Activated CD4-positive, CD25-positive, alpha-beta regulatory T cell (primary cell): ENCODE results near the gene VWA3B.
"Not testable (repeated sequence)": the region's sequence is repeated elsewhere in the genome, so short reads cannot be mapped to it uniquely, and the experiment has no call there.

Experiments
- DNase-seq, 4 experiments: peaks; one replicate each; lab custom pipeline; 2025; lab: John Stamatoyannopoulos, UW

VWA3B gene

DNA sequence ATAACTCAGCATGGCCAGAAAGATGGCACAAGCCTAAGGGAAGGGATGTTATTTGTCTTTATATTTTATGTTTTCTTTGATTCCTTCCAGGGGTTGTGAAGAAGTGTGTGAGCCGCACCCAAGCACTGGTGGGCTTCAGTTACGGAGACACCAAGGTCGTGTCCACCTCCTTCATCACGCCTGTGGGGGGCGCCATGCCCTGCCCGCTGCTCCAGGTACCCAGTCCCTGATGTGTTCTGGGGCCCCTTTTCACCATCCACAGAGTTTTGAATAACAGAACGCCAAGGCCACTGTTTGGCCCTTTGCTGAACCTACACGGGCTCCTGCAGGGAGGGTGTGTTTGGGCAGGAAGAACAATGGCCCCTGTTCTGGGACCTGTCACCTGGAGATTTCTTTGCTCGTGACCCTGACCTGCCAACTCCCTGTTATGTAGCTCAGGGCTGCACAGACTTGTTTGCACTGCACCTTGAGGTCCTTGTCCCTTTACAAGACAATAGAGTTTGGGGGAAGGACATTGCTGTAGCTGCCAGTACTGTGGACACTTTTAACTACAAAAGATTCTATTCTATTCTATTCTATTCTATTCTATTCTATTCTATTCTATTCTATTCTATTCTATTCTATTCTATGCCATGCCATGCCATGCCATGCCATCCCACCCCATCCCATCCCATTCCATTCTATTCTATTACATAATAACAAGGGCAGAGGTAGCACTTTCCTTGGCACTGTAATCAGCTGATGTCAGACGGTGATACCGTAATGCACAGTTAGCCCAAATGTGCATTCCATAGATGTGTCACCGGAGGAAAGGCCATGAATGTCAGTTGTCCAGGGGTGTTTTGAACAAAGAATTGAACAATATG lies 211.1 kb downstream of the VWA3B start:
- no peak for DNase-seq

DNA sequence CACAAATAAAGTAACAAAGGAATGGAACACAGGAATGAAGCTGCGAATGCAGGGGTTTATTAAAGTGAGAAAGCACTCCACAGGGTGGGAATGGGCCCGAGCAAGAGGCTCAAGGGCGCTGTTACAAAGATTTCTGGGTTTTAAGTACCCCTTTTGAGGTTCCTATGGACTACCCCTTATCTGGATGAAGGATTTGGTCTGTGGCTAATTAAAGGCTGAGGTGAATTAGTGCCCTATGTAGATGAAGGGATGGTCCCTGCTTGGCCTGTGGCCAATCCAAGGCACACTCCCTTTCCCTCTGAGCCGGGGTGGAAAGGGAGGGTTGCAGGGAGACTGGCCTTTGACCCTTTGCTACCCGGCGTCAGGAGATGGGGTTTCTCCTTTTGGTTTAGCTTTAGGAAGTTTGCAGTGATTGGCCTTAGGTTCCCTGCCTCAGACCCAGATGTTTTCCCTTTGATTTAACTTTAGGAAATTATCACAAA lies 211.8 kb downstream of the VWA3B start:
- no peak for DNase-seq

- DNase-seq = no peak
These were observed 212.4 kb downstream of the VWA3B start for GRCh38 chr2:98299211-98299905.

GRCh38 chr2:98300141-98300874 lies 213.3 kb downstream of the VWA3B start:
- no peak for DNase-seq

- no peak for DNase-seq
These were observed 214.5 kb downstream of the VWA3B start for GRCh38 chr2:98301469-98301868.

DNA sequence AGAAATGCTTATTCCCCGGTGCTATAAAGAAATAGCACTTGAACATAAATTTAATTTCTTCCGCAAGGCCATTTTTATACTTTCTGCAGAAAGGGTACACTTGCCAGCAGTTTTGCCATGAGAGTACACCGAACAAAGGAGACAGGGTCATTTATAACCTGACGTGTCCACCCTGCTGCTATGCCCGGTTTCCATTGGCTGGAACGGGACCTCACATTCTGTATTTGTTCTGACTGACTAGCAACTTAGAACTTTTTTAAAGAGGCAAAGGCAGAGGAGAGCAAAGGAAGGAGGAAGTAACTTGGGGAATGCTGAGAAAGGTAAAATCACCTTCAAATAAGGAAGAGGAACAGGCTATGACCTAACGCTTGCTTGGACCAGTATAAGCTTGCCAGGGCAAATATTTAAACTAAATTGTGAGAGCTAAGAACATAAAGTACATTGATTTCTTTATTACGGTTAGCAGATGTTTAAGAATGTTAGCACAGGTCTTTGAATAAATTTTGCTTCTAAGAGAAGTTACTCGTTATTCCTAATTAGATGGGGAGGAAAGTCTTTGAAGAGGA lies 220.2 kb downstream of the VWA3B start:
- DNase-seq = not testable (repeated sequence)

DNA sequence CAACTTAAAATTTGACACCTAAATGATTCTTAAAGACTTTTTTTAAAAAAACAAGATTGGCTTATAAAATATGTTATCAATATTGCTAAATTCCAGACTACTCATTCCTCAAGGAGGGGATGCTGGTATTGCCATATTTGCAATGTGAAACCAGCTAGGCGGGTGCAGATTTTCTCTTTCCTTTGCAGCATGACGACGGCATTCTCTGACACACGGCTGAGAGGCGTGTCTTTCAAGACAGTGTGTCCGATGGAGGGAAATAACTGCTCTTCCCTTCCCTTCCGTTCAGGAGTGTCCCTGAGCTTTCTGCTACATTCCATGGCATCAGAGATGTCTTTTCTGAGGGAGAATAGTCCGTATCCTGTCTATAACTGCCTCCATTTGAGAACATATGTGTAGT lies 221.1 kb downstream of the VWA3B start:
- no peak for DNase-seq

DNA sequence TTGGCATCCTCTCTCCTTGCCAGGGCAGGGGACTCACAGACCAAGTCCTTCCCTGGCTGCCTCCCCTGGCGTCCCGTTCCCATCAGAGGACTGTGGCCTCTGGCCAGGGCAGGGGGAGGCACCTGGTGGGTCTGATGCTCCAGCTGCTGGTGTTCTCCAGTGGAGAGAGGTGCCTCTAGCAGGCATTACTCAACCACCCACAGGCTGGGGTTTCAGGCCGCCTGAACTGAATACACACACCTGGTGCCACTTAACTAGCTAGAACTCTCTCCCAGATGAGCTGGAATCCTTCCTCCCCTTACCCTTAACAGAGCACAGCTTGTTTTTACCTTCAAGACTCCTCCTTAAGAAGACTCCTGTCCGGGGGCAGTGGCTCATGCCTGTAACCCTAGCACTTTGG lies 221.6 kb downstream of the VWA3B start:
- DNase-seq = no peak

- DNase-seq = no peak
These were observed 222.6 kb downstream of the VWA3B start for GRCh38 chr2:98309580-98309979.

DNA sequence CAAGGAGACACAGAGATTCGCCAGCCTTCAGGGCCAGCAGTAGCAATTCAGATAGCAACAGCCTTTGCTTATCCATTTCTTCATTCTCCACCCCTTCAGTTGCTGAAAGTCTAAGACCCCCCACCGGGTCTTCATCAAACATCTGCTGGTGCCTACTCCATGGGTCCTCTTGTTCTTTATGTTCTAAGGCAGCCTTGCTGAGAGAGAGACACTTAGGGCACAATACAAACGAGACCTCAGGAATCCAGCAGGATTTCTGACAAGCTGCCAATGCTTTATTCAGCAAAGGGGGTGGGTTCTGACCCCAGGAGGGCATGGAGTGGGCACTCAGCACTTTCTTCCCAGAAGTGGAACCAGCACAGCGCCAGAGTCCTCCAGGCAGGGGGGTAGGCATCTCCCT lies 223.0 kb downstream of the VWA3B start:
- no peak for DNase-seq

DNA sequence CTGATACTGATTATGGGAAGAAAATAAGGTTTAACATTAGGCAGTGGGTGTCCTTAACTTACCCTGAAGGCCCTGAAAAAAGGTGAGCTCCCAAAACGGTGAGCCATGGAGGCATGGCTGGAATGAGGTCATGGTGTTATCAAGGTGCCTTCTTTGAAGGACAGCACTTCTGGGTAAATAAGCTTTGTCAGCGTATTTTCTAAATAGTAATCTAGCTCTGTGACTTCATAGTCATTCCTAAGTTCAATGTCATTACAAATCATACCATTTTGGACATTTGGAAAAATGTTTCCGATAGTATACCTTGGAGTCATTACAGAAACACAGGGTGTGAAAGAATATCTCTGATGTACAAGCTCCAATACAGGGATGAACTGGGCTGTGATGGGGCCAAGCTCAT lies 224.1 kb downstream of the VWA3B start:
- DNase-seq = no peak

DNA sequence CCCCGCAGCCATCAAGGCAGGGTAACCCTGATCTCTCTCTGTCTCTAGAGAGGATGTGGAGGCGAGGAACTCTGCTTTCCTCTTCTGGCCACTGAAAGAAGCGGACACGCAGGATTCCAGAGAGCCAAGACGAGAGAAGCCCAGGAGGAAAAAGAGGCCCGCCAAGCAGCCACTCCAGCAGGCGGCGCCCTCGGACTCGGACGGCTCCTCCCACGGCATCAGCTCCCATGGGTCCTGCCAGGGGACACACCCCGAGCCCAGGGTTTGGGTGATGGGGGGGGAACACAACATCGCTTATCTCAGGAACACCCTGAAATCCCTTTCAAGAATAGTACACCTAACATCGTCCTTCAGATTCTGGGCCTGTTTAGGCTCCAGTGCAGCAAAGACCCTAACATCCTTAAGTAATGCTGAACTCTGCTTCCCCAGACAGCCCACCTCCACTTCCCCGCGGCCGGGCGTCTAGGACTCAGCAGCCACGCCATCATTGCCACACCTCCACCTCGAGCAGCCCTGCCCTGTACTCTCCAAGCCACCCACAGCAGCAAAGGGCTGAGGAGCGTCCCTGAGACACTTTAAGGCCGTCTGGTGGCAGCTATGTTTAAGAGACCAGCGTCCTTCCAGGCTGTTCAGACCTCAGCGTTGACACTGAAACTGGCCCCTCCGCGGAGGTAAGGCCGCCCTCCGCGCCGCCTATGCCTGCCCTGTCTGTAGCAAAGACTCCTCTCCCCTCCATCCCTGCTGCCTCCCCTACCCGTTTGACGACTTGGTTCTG lies 225.0 kb downstream of the VWA3B start:
- no peak for DNase-seq

DNA sequence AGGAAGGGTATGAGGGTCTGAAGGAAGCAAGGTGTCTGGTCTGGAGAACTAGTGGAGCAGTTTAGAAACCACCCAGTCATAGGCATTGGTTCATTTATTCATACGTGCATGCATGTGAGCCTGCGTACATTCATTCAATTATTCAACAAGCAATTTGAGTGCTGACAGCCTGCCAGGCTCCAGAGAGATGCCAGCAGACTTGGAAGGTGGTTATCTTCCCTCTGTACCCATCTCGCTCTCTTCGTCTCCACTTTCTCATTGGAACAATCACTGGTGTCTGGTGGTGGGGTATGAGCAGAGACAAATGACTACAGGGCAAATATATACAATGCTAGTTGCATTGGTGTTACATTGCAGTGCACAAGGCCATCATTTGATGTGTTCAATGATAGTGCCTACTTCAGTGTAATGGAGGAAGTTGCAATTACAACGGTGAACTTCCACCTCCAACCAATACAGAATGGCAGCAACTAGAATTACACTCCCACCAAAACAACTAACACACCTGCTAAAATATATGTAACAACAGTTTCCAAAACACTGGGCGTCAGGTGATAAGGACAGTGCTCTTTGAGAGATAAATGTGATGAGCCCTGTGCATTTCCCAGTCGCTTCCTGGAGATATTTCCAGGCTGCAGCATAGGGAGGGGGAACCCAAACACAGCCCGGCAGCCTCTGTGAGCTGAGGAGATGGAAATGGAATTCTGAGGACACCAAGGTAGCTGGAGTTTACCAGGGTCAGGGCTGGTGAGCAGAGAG lies 226.7 kb downstream of the VWA3B start:
- DNase-seq = no peak

DNA sequence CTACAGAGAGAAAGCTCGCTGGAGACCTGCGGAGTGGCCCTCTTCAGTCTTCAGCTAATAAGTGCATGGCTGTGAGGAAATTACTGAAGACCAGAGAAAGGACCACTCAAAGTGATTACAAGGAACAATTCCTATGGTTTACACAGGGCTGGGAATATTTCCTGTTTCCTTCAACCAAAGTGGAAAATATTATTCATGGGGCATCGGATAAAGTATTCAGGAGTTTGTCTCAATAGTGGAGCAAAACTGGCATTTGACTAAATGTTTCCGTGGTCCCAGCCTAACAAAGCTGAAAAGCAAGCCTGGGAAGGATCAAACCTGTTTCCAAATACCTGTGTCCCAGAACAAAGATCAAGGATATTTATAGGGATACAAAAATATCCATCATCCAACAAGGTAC lies 227.3 kb downstream of the VWA3B start:
- DNase-seq = no peak

GRCh38 chr2:98315957-98316356 lies 229.0 kb downstream of the VWA3B start:
- DNase-seq = no peak

DNA sequence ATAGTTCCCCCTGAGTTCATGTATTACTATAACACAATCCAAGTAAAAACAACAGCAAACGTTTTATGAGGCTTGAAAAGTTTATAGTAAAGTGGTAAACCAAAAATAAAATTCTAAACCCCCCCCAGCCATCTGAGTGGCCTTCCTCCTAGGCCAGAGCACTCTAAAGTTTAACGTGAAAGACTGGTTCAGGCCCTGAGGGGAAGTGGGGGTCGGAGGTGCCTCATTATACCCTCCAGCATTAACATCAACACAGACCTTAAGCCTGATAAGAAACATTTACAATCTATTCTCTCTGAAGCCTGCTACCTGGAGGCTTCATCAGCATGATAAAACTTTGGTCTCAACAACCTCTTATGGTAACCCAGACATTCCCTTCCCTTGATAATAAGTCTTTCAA lies 230.2 kb downstream of the VWA3B start:
- DNase-seq = no peak

- DNase-seq = not testable (repeated sequence)
These were observed 233.2 kb downstream of the VWA3B start for GRCh38 chr2:98320171-98320570.

DNA sequence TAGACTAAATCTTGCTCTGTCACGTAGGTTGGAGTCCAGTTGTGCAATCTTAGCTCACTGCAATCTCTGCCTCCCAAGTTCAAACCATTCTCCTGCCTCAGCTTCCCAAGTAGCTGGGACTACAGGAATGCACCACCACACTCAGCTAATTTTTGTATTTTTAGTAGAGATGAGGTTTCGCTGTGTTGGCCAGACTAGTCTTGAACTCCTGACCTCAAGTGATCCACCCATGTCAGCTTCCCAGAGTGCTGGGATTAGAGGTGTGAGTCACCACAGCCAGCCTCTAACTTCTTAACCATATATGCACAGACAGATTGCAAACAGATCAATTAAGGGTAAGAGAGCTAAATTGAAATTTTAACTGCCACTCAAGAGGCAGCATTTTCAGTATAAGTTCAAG lies 237.2 kb downstream of the VWA3B start:
- no peak for DNase-seq

- no peak for DNase-seq
These were observed 240.8 kb downstream of the VWA3B start for GRCh38 chr2:98327776-98328175.

DNA sequence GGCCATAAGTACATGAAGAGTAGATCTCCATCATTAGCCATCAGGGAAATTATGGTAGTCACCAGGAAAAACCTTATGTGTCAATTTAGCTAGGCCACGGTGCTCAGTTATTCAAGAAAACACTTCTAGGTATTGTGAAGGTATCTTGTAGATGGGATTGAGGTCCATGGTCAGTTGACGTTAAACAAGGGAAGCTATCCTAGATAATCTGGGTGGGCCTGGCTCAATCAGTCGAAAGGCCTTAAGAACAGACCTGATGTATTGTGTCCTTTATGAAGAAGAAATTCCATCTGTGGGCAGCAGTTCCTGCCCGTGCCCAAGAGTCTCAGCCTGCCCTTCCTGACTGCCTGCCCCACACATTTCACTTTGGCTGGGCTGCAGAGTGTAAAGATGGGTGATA lies 242.6 kb downstream of the VWA3B start:
- no peak for DNase-seq

- DNase-seq = no peak
These were observed 246.0 kb downstream of the VWA3B start for GRCh38 chr2:98332989-98333388.
